Epidermal melanocyte (primary cell): ENCODE results near the gene LRRN1.
"Not testable (repeated sequence)": the region's sequence is repeated elsewhere in the genome, so short reads cannot be mapped to it uniquely, and the experiment has no call there.

Experiments
- DNase-seq: peaks from one replicate; pipeline ENCODE4 v3.0.0; 2011; ENCODE audit warnings: low spot score; ENCODE audit not compliant: insufficient read length

LRRN1 gene

DNA sequence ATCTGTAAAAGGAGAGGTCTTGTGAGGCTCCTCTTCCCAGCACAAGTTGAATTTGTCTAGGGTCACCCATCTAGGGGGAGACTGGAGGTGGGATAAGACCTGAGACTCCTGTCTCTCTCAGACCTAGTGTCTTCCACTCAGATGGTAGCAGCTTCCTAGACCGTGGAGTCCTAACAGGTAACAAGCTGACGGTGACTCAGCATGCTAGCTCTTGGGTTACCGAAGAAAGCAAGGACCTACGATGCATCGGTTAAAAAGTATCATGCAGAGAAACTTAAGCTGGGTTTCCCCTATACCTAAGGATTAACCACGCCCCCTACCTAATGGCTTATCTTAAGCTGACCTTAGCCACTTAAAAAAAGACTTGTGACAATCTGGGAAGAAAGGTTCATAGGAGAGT lies 7.6 kb downstream of the LRRN1 start:
- no peak for DNase-seq

DNA sequence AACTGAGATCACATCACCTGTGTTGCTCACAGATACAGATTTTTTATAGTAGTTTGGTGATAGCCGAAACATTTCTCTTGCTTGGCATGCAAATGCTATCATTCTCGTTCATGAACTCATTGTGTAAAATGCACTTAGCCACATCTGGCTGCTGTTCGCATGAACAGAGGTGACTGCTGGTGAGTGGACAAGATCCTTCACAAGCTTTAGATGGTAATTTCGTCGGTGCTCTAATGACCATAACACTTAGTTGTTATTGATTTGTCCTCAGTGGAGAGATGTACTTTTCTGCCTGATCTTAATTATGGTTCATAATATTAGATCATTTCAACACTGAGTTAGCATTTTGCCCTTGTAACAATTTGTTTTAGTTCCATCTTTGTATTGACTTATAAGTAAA lies 13.8 kb downstream of the LRRN1 start:
- DNase-seq = no peak

DNA sequence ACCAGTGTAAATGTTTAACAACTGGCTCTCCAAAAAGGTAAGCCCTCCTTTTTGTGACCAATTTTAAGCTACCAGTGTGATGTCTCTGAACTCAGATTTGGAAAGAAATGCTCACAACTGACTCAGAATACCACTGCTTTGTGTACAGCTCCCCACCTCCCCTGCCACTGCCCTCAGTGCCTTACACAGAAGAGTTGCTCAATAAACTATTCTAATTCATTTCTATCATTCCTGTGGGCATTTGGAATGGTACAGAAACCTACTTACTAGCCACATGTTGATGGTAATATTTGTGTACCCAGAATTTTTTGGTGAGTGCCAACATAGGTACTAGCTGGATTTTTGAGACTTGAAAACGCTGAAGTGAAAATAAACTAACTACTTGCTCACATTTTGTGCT lies 16.0 kb downstream of the LRRN1 start:
- DNase-seq = no peak

DNA sequence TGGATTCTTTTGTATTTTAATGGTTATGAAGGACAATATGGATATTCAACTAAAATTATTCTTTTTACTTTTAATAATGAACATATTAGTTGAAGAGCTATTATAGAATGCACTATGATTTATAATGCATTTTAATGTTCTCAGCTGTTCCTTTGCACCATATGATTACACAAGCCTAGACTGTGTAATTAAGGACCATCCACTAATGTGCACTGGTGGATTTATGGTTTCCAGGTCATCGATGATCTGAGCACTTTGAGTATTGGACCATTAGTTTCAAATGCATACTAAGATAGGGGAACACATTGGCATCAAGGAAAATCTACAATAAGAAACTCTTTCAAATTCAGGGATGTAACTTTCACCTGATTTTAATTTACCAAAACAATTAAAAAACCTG lies 16.8 kb downstream of the LRRN1 start:
- no peak for DNase-seq

DNA sequence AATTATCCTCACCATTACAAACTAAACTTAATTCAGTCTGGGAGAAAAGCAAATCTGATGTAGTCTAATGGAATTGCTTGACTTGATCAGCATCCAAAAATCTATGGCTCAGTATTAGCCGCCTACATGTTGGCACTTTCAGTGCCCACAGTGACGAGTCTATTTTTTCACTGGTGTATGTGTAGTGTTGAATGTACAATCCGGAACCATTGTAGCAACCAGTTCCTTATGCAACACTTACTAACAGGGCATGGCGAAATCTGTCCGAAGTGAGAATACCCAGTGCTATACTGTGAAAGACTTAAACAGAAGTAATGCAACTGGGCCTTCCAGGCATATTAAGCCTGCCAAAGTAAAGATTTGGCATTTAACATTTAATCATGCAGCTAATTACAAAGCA lies 18.6 kb downstream of the LRRN1 start:
- no peak for DNase-seq

DNA sequence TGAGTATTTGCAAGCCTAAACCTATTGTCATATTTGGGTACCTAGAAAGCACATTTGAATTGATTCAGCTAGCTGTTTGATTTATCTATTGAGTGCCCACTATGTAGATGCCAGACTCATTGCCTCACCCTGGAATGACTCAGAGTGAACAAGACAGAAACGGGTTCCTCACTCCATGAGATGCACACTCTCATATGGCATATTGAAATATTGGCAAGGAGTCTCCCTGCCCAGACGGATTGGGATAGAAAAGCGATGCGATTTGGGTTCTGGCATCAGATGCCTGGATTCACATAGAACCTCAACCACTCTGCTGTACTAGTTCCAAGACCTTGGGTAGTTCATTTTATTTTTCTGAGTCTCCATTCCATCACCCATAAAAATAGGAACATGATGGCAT lies 22.5 kb downstream of the LRRN1 start:
- no peak for DNase-seq

DNA sequence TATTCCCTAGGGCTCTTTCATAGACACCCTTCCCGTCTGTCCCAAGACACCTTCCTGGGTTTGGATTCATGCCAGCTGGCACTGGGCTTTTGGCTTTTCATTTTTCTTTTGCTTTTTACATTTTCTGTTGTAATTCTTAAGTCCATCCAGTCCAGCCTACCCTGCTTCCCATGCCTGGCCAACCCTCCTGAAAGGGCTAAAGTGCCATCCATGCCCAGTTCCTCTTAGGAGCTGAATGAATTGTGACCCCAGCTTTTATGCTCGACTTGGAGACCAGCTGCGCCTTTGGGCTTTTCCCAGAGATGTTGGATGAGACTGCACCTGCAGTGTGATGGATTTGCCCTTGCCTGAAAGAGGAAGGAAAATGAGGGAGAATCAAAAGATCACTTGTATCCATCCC lies 25.8 kb downstream of the LRRN1 start:
- DNase-seq = no peak

DNA sequence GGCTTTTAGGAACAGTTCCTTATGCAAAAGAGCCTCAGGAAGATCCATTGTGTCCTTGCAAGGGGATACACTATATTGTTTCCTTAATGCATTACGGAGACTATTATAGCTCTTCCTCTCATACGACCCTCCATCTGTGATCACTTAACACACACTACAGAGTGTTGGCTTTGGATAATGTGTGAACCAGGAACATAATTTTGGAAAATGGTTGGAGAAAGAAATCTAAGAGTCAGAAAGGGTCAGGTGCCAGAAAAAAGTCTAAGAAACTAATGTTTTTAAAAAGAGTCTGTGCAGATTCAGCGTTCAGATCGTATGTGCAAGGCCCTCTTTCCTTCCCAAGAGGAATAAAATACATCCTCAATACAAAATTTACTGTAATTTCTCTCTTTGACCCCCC lies 27.3 kb downstream of the LRRN1 start:
- DNase-seq = no peak

DNA sequence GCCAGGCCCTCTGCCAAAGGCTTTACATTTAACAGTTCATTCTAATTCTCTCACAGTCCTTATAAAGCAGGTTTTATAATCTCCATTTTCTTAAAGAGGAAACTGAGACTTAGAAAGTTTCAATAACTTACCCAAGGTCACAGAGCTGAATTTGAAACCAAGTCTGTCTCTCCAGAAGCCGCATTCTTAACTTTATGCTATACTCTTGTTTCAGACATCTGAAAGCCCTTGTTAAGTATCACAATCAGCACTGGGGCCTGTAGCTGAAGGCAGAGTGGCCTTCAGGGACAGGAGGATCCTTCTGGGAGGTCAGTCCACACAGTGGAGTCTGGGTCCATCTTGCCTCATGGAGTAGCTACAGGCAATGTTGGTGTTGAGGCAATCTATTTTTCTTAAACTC lies 27.9 kb downstream of the LRRN1 start:
- DNase-seq = no peak

DNA sequence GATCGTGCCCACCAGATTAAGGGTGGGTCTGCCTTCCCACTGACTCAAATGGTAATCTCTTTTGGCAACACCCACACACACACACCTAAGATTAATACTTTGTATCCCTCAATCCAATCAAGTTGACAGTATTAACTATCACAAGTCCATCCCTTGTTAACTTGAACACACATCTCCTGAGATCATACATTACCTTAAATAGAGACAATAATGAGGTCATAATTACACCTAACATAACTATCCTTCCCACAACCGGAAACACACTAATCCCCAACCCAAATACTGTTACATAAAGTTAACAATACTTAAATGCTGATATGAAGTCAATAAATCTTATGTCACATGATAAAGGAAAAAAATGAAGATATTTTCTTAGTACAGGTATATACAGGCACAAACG lies 29.2 kb downstream of the LRRN1 start:
- DNase-seq = not testable (repeated sequence)

DNA sequence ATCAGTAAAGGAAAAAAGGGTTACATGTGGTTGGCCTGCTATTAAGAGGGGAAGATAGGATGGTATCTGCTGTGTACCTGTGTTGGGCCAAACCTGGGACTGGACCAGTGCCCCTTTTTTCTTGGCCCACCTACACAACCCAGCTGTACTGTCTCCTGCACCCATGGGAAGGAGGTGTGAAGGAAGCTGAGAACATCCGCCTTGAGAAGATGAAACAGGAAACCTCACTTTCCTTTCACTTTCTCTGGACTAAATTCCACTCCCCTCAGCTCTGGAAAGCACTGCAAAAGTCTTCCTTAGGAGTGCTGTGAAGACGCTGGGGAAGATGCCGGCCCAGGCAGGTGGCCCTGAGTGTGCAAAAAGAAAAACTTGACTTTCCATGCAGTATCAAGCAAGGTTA lies 37.6 kb downstream of the LRRN1 start:
- no peak for DNase-seq

DNA sequence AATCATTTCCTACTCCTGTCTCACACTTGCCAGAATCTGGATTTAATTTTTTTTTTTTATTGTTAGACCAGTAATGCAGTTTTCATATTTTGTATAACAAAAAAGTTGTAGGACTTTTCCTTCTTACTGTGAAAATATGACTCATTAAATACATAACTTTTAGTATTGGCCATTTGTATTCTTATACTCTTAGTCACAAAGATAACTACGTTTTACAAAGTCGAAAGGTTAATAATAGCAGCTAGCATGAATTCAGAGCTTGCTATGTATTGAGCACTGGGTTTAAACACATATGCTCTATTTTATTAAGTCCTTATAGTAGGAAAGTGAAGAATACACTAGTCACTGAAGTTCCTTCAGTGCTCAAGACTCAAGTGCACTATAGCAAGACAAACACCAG lies 43.1 kb downstream of the LRRN1 start:
- no peak for DNase-seq

DNA sequence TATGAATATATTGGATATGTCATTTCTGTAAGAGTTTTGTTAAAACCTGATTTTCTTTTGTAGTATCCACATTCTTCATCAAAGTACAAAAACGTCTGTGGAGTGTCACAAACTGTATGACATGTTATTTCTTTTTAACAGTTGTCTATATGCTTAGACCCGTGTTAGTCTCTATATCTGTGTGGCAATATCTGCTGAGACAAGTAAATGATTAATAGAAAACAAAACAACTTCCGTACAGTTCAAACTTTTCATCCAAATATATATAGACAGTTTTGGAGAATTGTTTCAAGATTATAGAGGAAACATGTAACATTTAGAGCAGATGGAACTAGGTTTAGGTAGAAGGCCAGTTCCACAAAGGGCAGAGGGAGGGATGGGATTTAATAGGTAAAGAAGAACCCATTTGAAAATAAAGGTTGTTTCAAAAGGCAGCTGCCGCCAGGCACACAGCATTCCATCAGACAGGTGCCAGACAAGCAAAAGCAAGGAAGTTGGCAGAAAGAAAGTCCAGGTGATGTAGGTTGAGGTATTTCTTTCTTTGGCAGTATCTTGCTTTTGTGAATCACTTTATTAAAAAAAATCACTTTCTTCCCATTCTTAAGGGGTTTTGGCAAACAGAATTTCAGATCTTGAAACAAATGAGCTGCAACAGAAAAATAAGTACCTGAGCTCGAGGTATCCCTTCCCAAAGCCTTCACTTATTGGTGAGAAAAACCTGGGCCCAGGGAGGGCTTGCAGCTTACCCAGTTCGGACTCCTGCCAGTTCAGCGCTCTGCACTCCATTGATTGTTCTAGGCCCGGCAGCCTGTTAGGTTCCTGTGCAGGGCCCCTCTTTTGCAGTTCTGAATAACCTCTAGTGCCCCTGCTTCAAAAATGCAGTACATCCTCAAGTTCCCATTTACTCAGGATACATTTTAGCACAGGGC lies 49.0 kb downstream of the LRRN1 start:
- no peak for DNase-seq

DNA sequence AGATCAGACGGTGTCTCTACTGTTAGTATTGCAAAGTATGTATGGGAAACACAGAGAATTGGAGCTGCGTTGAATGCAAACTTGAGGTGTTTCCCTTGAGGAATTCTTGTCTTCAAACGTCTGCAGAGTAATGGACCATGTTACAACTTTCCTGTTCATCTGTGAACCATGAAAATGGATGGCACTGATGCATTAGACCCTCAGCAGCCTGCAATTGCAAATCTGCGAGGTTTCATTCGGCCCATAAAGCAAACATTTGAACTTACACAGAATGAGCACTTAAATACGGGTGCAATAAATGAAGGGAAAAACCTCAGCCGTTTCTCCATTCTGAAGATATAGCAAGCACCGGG lies 49.7 kb downstream of the LRRN1 start:
- DNase-seq = no peak

DNA sequence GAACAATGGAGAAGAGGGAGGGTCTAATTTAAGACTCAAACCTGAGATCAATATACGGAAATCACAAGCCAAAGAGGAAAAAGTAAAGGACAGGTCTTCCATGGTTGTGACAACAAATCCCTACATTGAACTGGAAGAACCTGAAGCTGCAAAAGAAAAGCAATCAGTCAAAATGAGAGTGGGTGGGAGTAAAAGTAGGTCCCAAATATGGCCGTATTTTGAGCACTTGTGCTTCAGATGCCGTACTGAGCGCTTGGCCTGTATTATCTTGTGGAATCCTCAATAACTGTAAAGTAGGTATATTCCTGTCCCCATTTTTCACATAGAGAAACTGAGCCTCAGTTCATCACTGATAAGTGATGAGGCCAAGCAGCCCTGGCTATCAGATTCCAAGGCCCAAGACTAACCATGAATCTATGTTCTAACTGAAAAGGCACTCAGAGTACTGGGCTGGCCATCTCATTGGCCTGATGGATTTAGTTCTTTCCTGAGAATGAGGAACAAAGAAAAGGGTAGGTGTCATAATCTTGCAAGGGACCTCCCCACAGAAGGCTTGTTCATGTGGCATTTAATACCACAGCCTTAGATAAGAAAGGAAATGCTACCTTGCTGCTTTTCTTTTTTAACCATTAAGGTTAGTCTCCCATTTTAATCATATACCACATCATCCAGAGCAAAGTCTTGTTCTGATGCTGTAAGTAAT lies 52.5 kb downstream of the LRRN1 start:
- no peak for DNase-seq

DNA sequence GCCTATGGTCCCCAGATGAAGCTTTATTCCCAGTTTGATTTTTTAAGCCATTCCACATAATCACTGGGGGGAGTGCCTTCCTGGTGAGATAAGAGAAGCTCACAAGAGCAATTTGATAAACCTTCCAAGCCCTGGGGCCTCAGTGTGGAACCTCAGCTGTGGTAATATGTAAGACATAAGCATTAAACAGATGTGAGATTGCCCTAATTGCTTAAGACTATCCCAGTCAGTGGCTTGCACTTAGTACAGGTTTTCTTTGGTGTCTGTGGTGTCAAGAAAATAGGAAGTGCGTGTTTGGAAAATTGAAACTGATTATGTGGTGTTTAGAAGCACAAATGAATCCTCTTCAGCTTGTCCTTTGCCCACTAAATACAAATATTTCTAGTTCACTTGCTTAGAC lies 54.3 kb downstream of the LRRN1 start:
- no peak for DNase-seq

DNA sequence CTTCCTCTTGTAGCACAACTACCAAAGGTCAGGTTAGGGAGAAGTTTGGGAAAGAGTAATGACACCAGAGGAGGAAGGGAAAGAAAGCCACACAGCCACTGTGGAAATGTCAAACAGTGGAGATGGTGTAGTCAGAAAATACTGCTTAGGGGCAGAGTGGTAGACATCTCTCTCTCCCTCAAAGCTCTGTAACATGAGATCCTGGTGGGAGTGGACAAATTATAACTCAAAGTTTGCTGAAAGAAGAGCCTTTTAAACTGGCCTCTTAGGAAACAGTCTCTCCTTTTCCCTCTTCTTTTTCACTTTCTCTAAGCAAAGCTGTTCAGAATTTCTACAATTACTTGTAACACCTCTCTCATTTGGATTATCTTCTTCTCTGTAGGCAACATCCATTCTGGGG lies 55.8 kb downstream of the LRRN1 start:
- DNase-seq = no peak

DNA sequence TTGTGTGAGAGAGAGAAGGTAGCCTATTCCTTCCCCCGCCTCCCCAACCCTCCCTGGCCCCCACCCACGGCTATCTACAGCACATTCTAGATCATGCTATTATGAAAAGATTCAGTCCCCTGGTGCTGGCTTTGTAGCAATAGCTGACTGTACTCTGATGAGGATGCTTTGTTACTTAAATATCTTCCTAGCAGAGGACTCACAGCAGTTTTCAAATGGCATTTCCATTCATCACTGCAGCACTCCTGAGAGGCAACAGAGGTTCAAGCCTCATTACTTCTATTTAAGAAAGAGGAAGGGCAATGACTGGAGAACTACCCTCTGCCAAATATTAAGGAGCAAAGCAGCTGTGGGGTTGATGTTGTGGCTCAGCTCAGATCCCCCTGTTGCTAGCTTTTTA lies 61.0 kb downstream of the LRRN1 start:
- no peak for DNase-seq

DNA sequence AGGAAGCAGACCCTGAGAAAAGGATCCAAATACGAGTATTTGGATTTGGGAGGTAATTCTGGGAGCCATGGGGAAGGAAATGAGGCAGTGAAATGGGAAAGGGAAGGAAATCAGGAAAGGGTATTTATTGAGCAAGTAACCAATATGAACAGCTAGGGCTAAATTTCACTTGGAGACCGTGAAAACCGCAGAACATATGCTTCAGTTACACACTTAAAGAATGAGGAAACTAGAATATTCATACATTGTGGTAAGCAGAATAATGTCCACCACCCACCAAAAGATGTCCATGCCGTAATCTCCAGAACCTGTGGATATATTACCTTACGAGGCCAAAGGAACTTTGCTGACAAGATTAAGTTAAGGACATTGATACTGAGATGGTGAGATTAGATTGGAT lies 63.3 kb downstream of the LRRN1 start:
- DNase-seq = no peak

DNA sequence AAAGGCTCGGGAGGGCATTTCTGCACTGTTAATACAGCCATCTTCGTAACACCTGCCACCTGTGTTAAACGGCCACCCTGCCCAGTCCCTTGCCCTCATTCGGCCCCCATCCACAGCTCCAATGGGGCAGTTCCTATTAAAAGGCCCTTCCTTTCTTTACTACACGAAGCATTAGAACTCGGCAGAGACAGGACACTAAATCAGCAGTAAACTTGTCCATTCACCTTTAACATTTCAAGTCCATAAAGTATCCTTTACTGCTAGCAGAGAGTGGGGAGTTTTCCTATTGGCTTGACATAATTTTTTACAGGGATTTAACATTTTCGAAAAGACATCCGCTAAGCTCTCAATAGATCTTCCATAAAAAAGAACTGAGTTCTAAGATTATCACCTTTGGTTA lies 76.3 kb downstream of the LRRN1 start:
- DNase-seq = no peak

DNA sequence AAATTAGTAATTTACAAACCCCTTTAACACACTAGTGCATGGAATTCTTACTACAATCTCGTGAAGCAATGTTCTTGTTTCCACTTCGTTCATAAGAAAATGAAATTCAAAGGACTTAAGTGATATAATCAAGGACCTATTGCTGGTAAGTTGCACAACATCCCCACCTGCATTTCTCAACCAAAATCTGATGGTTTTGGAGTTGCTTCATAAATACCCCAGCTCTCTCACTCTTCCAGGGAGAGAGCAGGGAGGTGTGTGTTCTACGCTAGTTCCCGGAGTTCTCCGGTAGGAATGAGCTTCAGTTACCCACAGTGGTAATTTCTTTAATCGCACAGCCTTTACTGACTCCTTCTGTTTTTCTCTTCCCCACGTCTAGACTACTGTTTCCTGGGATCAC lies 81.8 kb downstream of the LRRN1 start:
- no peak for DNase-seq

DNA sequence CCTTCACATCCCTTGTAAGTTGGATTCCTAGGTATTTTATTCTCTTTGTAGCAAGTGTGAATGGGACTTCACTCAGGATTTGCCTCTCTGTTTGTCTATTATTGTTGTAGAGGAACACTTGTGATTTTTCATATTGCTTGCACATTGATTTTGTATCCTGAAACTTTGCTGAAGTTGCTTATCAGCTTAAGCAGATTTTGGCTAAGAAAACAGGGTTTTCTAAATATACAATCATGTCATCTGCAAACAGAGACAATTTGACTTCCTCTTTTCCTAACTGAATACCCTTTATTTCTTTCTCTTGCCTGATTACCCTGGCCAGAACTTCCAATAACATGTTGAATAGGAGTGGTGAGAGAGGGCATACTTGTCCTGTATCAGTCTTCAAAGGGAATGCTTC lies 88.1 kb downstream of the LRRN1 start:
- DNase-seq = not testable (repeated sequence)

DNA sequence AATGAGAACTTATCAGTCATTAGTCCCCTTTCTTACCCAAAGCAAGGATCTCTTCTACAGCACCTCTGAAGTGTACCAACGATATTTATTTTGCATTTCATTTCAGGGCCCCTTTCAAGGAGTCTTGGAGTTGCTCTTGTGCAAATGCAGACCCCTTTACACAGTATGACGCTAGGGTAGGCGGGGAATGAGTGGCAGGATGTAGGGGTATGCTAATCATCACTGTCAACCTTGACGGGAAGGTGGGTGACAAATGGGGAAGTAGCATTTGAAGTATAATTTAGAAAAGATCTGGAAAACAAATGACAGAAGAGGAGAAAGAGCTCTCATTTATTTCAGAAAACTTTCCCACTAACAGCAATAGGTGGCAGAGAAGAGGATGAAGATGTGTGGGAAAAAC lies 94.4 kb downstream of the LRRN1 start:
- no peak for DNase-seq
